ENCODE measurements around the gene MRPL11.
A peak's percentile ranks its signal among the peaks of the same experiment; 100 is the strongest.
"Not testable (repeated sequence)": the region's sequence is repeated elsewhere in the genome, so short reads cannot be mapped to it uniquely, and the experiment has no call there.

MRPL11 gene

GRCh38 chr11:66466225-66467033 is 27.8 kb upstream of the MRPL11 start, which contains the start of gene PELI3:
TSS of gene PELI3 (plus strand) at chr11:66466905. CDS start at chr11:66468129, 1,224 bp downstream.
- peak; percentile 97 for DNase-seq

- no peak for DNase-seq
Measured at GRCh38 chr11:66465373-66466224, 27.0 kb upstream of the MRPL11 start.

GRCh38 chr11:66464916-66465315 is 26.3 kb upstream of the MRPL11 start:
- DNase-seq, result no peak

GRCh38 chr11:66464116-66464515 is 25.5 kb upstream of the MRPL11 start:
- DNase-seq, result not testable (repeated sequence)

- DNase-seq, result no peak
Measured at GRCh38 chr11:66462911-66463310, 24.3 kb upstream of the MRPL11 start.

- no peak for DNase-seq
Measured at GRCh38 chr11:66462010-66462409, 23.4 kb upstream of the MRPL11 start.

GRCh38 chr11:66459138-66459778 is 20.6 kb upstream of the MRPL11 start:
- no peak for DNase-seq

GRCh38 chr11:66457826-66458225 is 19.2 kb upstream of the MRPL11 start:
- DNase-seq, result no peak

GRCh38 chr11:66454828-66455227 is 16.2 kb upstream of the MRPL11 start:
- no peak for DNase-seq

GRCh38 chr11:66454247-66454646 is 15.6 kb upstream of the MRPL11 start:
- DNase-seq, result no peak

- DNase-seq, result no peak
Measured at GRCh38 chr11:66451663-66452062, 13.0 kb upstream of the MRPL11 start.

- DNase-seq, result no peak
Measured at GRCh38 chr11:66450560-66450959, 11.9 kb upstream of the MRPL11 start.

GRCh38 chr11:66448523-66448922 is 9.9 kb upstream of the MRPL11 start:
- no peak for DNase-seq

GRCh38 chr11:66447012-66447411 is 8.4 kb upstream of the MRPL11 start:
- DNase-seq, result no peak

- no peak for DNase-seq
Measured at GRCh38 chr11:66443602-66444001, 5.0 kb upstream of the MRPL11 start.

- not testable (repeated sequence) for DNase-seq
Measured at GRCh38 chr11:66440940-66441282, 2.3 kb upstream of the MRPL11 start.

- DNase-seq, result not testable (repeated sequence)
Measured at GRCh38 chr11:66440101-66440939, 1.7 kb upstream of the MRPL11 start.

GRCh38 chr11:66437979-66438503 is 607 bp downstream of the MRPL11 start:
- DNase-seq, result no peak

- DNase-seq, result no peak
Measured at GRCh38 chr11:66432597-66432996, 6.1 kb downstream of the MRPL11 start.

GRCh38 chr11:66431871-66432329 is 6.7 kb downstream of the MRPL11 start:
- DNase-seq, result not testable (repeated sequence)

- not testable (repeated sequence) for DNase-seq
Measured at GRCh38 chr11:66431287-66431686, 7.4 kb downstream of the MRPL11 start.

- peak; percentile 73 for DNase-seq
Measured at GRCh38 chr11:66429983-66430602, 8.6 kb downstream of the MRPL11 start.

Data from CD4-positive, alpha-beta T cell treated with Interleukin-12 subunit alpha and Interleukin-12 subunit beta, for 1 hour (primary cell).